OCI-LY3 (cell line): ENCODE data around the gene IGBP1.

Source experiments
- CTCF ChIP-seq: fragments of 200-600, 300-600 bp; sonication (generic); IDR thresholded peaks from 2 replicates; pipeline ENCODE4 v1.5.1; 2014; ENCODE audit warnings: antibody characterized with exemption, low read length, low read depth
- EZH2phosphoT487 ChIP-seq: fragments of 200-600 bp; shearing (Covaris generic); IDR thresholded peaks from 2 replicates; pipeline ENCODE4 v1.6.1; 2018; ENCODE audit warnings: antibody characterized with exemption, mixed run types, low read depth

- TF ChIP-seq CTCF (no peak), EZH2phosphoT487 (no peak)
These were observed 48.5 kb upstream of the IGBP1 start for GRCh38 chrX:70084592-70085240.
